Measurements from ENCODE around the gene FGF13.

Gene FGF13

DNA sequence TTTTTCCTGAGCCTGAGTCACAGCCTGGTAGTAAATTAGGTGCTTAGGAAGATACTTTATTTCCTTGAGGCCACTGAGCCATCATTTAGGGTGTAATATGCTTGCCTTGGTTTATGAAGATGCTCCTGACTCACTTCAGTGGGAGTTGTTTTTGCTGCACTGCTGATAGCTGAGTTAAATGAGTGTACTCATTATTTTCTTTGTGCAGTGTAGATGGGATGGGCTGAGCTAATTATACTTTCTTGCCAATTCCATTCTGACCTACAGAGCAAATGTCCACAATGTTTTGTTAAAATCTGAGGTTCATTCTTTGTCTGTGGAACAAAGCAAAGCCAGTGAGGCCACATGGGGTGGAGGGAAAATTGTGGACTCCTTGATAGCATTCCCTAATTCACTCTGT, 60.0 kb downstream of the FGF13 start:
- no peak for DNase-seq

DNA sequence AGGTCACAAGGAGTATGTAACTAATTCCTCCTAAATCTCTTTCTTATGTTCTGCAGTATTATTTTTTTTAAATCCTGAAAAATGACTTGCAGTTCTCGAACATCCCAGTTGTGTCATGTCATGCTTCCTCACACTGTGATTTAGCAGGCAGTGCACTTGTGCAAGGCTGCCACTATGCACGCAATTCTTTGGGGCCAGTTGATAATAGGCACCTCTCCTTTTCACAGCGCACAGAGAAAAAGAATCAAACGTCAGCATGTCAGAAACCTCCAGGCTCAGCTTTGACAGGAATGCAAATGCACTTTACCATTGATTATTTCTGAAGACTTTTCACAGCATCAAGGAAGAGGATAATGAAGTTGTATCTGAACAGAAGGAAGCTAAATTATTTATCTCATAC, 62.9 kb downstream of the FGF13 start:
- no peak for DNase-seq

DNA sequence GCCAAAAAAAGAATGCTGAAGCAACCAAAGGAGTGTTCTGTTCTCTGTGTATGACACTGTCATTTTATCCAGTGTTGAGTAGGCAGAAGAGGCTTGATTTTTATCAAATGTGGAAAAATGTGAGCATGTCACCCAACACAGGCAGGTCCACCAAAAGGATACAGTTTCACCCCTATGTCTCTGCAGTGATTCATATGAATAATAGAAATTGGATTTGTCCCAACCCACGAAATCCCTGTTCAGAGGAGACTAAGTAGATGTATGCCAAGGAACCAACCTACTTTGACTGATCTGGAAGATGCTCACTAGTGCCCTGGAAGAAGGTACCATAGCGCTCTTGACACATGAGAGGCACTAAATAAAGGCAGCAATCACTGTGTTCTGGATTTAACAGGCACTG, 72.5 kb downstream of the FGF13 start:
- no peak for DNase-seq
